ENCODE data around the gene FAM89A. TPM values are rescaled to one million over a fixed set of nuclear protein-coding genes. Genes with fewer than 3 reads are reported as not detected.

The FAM89A gene
- total RNA-seq, 1 donor from 2014 or later, result 20.9 TPM

DNA sequence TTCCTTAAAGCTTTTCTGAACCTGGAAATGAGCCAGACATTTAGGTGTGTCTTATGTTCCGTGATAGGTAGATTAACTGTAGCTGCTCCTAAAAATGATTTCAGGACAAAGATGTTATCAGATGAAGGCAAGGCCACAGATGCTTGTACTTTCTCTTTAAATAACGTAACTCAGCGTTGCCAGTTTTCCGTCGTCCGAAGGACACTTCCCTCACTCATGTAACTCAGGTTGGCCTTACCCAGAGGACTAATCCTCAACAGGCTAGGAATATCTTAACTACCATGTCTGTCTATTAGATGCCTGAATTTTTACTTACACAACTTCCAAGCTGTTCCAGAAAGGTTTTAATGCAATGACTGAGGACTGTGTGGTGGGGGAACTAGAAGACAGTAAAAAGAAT lies 35.4 kb upstream of the FAM89A start:
- Mint-ChIP-seq H3K27me3 (peaks cover 12% of the 10 kb centered on the region), H3K4me1 (ENCODE audit: low read depth) (peaks cover 4% of the 10 kb centered on the region), H3K4me3 (ENCODE audit: low read depth) (no peak overlapping the region), H3K9me3 (ENCODE audit: low read depth) (peaks cover 4% of the 10 kb centered on the region), H3K27ac (no peak overlapping the region), H3K36me3 (ENCODE audit: insufficient read depth) (no peaks in the 10 kb centered on the region)
- DNase-seq (ENCODE audit: low spot score, unreplicated experiment), result no peak
- TF ChIP-seq, protein P1, sequence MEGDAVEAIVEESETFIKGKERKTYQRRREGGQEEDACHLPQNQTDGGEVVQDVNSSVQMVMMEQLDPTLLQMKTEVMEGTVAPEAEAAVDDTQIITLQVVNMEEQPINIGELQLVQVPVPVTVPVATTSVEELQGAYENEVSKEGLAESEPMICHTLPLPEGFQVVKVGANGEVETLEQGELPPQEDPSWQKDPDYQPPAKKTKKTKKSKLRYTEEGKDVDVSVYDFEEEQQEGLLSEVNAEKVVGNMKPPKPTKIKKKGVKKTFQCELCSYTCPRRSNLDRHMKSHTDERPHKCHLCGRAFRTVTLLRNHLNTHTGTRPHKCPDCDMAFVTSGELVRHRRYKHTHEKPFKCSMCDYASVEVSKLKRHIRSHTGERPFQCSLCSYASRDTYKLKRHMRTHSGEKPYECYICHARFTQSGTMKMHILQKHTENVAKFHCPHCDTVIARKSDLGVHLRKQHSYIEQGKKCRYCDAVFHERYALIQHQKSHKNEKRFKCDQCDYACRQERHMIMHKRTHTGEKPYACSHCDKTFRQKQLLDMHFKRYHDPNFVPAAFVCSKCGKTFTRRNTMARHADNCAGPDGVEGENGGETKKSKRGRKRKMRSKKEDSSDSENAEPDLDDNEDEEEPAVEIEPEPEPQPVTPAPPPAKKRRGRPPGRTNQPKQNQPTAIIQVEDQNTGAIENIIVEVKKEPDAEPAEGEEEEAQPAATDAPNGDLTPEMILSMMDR (IDR thresholded peaks at IDR 0.05; ENCODE audit: unreplicated experiment), result no peak

DNA sequence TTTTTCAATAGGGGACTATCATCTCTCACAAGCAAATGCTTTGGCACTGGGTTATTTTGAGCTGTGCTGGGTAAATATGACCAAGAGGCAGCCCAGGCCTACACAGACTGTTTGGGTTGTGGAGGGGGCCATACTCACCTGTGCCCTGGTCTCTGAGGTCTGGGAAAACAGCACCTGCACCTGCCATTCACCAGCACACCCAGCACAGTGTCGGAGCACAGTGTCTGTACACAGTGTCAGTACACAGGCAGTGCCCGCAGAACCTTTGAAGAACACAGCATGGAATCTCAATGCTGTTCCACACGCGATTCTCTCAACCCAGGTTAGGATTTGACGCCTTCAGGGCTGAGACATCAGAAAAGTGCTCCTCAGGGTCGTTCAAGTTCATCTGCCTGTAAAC lies 35.0 kb upstream of the FAM89A start:
- peaks cover 12% of the 10 kb centered on the region for H3K27me3 Mint-ChIP-seq
- TF ChIP-seq, protein P1 (IDR thresholded peaks at IDR 0.05; ENCODE audit: unreplicated experiment), result no peak

DNA sequence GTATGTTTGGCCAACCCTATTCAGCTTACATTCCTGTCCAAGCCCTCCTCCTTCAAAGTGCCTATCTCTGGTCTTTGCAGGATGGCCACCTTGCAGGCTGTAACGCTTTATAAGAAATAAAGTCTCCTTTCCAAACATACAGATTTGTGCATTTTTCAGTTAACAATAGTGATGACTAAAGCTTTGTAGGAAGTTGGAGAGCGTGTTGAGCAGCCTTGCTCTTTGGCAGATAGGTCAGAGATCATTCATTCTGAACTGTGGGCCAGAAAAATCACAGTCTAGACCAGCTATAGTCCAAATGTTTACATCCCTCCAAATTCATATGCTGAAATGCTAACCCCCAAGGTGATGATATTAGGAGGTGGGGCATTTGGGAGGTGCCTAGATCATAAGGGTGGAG lies 34.0 kb upstream of the FAM89A start:
- peaks cover 7% of the 10 kb centered on the region for H3K27me3 Mint-ChIP-seq
- no peak for DNase-seq (ENCODE audit: low spot score, unreplicated experiment)
- no peaks in the 10 kb centered on the region for H3K36me3 Mint-ChIP-seq (ENCODE audit: insufficient read depth)
- peaks cover 4% of the 10 kb centered on the region for H3K9me3 Mint-ChIP-seq (ENCODE audit: low read depth)
- no peak overlapping the region for H3K4me3 Mint-ChIP-seq (ENCODE audit: low read depth)
- TF ChIP-seq, protein P1 (IDR thresholded peaks at IDR 0.05; ENCODE audit: unreplicated experiment), result no peak
- no peak overlapping the region for H3K27ac Mint-ChIP-seq
- H3K4me1 Mint-ChIP-seq (ENCODE audit: low read depth), result peaks cover 4% of the 10 kb centered on the region

More for the DNA sequence above, 35.0 kb upstream of the FAM89A start:
- DNase-seq (ENCODE audit: low spot score, unreplicated experiment), result no peak
- H3K36me3 Mint-ChIP-seq (ENCODE audit: insufficient read depth), result no peaks in the 10 kb centered on the region
- peaks cover 4% of the 10 kb centered on the region for H3K4me1 Mint-ChIP-seq (ENCODE audit: low read depth)
- no peak overlapping the region for H3K4me3 Mint-ChIP-seq (ENCODE audit: low read depth)
- H3K27ac Mint-ChIP-seq, result no peak overlapping the region
- H3K9me3 Mint-ChIP-seq (ENCODE audit: low read depth), result peaks cover 4% of the 10 kb centered on the region

DNA sequence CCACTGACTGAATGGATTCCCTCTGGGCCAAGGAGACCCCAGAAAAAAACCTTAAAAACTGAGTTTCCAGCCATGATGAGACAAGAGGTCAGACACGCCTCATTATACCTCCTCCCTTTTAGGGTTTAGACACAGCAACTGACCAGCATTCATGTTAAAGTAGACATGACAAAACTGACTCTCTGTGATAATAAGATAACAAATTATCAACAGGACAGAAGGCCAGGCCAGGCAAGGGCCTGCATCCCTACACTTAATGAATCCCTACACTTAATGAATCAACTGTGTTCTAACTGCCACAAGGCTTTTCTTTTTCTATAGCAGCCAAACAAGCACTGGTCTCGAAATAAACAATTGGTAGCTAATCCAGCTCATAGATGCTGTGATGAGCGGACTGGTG lies 33.3 kb upstream of the FAM89A start:
- no peak for DNase-seq (ENCODE audit: low spot score, unreplicated experiment)

DNA sequence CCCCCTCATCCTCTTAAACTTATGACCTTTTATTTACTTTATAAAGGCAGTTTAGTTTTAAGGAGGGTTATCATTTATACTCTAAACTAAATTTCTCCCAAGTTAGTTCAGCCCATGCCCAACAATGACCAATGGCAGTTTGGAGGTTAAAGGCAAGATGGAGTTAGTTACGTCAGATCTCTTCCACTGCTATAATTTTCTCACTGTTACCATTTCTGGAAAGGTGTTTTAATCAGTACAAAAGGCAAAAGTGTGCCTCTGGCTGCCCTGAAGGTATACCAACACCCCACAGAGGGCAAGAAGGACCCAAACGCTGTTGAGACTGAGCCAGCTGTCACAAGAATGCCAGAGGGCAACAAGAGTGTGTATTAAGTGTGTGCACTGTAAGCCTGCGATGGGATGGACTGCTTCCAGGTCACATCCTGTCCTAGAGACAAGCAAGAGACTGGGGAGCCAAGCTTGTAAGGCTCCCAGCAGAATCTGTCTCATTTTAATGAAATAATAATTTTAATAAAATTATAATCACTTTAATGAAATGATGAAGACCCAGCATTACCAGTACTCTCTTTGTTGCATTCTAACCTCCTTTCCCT lies 32.5 kb upstream of the FAM89A start:
- H3K27me3 Mint-ChIP-seq, result peaks cover 3% of the 10 kb centered on the region

More for the DNA sequence above, 33.3 kb upstream of the FAM89A start:
- no peak overlapping the region for H3K4me3 Mint-ChIP-seq (ENCODE audit: low read depth)
- peaks cover 3% of the 10 kb centered on the region for H3K27me3 Mint-ChIP-seq
- H3K4me1 Mint-ChIP-seq (ENCODE audit: low read depth), result peaks cover 4% of the 10 kb centered on the region
- H3K9me3 Mint-ChIP-seq (ENCODE audit: low read depth), result peaks cover 4% of the 10 kb centered on the region
- TF ChIP-seq, protein P1 (IDR thresholded peaks at IDR 0.05; ENCODE audit: unreplicated experiment), result no peak
- no peak overlapping the region for H3K27ac Mint-ChIP-seq
- no peaks in the 10 kb centered on the region for H3K36me3 Mint-ChIP-seq (ENCODE audit: insufficient read depth)

More for the DNA sequence above, 32.5 kb upstream of the FAM89A start:
- H3K4me3 Mint-ChIP-seq (ENCODE audit: low read depth), result no peak overlapping the region
- no peaks in the 10 kb centered on the region for H3K36me3 Mint-ChIP-seq (ENCODE audit: insufficient read depth)
- H3K4me1 Mint-ChIP-seq (ENCODE audit: low read depth), result peaks cover 4% of the 10 kb centered on the region
- H3K27ac Mint-ChIP-seq, result no peak overlapping the region
- peaks cover 4% of the 10 kb centered on the region for H3K9me3 Mint-ChIP-seq (ENCODE audit: low read depth)
- no peak for DNase-seq (ENCODE audit: low spot score, unreplicated experiment)
- TF ChIP-seq, protein P1 (IDR thresholded peaks at IDR 0.05; ENCODE audit: unreplicated experiment), result no peak

Measured in progenitor cell of endocrine pancreas (in vitro differentiated cells).